Trophoblast cell (in vitro differentiated cells and primary cell): ENCODE results near the gene NEIL1.
"Not testable (repeated sequence)": the region's sequence is repeated elsewhere in the genome, so short reads cannot be mapped to it uniquely, and the experiment has no call there.

Source experiments
- DNase-seq, 2 donors: peaks; one replicate each; pipeline ENCODE4 v3.0.0-alpha.2; 2016
- H2AFZ ChIP-seq: 2 replicates; pipeline ENCODE4 v1.6.1; 2013; ENCODE audit warnings: low read length, moderate library complexity, mild to moderate bottlenecking; ENCODE audit not compliant: insufficient read depth, poor library complexity
- H2AK5ac ChIP-seq: 2 replicates; pipeline ENCODE4 v1.6.1; 2013; ENCODE audit warnings: mild to moderate bottlenecking, low read length
- H2BK120ac ChIP-seq: 2 replicates; pipeline ENCODE4 v1.6.1; 2013; ENCODE audit warnings: low read length, mild to moderate bottlenecking, moderate library complexity; ENCODE audit not compliant: insufficient read depth, poor library complexity
- H2BK12ac ChIP-seq: 2 replicates; pipeline ENCODE4 v1.6.1; 2013; ENCODE audit warnings: mild to moderate bottlenecking, low read length, moderate library complexity
- H2BK5ac ChIP-seq: 2 replicates; pipeline ENCODE4 v1.6.1; 2013; ENCODE audit warnings: low read length, low read depth, moderate library complexity, mild to moderate bottlenecking; ENCODE audit not compliant: poor library complexity
- H3K14ac ChIP-seq: 2 replicates; pipeline ENCODE4 v1.6.1; 2013; ENCODE audit warnings: mild to moderate bottlenecking, low read length
- H3K18ac ChIP-seq: 2 replicates; pipeline ENCODE4 v1.6.1; 2013; ENCODE audit warnings: mild to moderate bottlenecking, low read length
- H3K23ac ChIP-seq: 2 replicates; pipeline ENCODE4 v1.6.1; 2013; ENCODE audit warnings: low read length
- H3K27ac ChIP-seq: 2 replicates; pipeline ENCODE4 v1.5.1; 2013; ENCODE audit warnings: low read depth, mild to moderate bottlenecking, inconsistent platforms, low read length, moderate library complexity
- H3K27me3 ChIP-seq: 2 replicates; pipeline ENCODE4 v1.6.1; 2013; ENCODE audit warnings: inconsistent platforms, mild to moderate bottlenecking, low read length, moderate library complexity; ENCODE audit not compliant: insufficient read depth
- H3K36me3 ChIP-seq, 2 experiments: 1 replicate in 1 of 2; 2 replicates in 1 of 2; pipeline ENCODE4 v1.6.1; 2013; ENCODE audit warnings: low read length in 2 of 2, mild to moderate bottlenecking in 2 of 2, moderate library complexity in 1 of 2; ENCODE audit not compliant: insufficient read depth in 2 of 2, control insufficient read depth in 1 of 2
- H3K4ac ChIP-seq: 2 replicates; pipeline ENCODE4 v1.6.1; 2013; ENCODE audit warnings: low read depth, mild to moderate bottlenecking, low read length, moderate library complexity
- H3K4me1 ChIP-seq, 2 experiments: 1 replicate in 1 of 2; 2 replicates in 1 of 2; pipeline ENCODE4 v1.6.1; 2013; ENCODE audit warnings: low read length in 2 of 2, mild to moderate bottlenecking in 2 of 2, moderate library complexity in 1 of 2; ENCODE audit not compliant: insufficient read depth in 2 of 2, control insufficient read depth in 1 of 2
- H3K4me2 ChIP-seq: 2 replicates; pipeline ENCODE4 v1.6.1; 2013; ENCODE audit warnings: inconsistent platforms, mild to moderate bottlenecking, low read length, moderate library complexity
- H3K4me3 ChIP-seq: 2 replicates; pipeline ENCODE4 v1.5.1; 2013; ENCODE audit warnings: mild to moderate bottlenecking, low read depth, low read length, inconsistent platforms
- H3K79me1 ChIP-seq: one replicate; pipeline ENCODE4 v1.6.1; 2013; ENCODE audit warnings: low read length
- H3K79me2 ChIP-seq: 2 replicates; pipeline ENCODE4 v1.6.1; 2013; ENCODE audit warnings: low read length, mild to moderate bottlenecking; ENCODE audit not compliant: control insufficient read depth, insufficient read depth, poor library complexity
- H3K9ac ChIP-seq: 2 replicates; pipeline ENCODE4 v1.6.1; 2013; ENCODE audit warnings: mild to moderate bottlenecking, low read length
- H3K9me3 ChIP-seq: 2 replicates; pipeline ENCODE4 v1.6.1; 2013; ENCODE audit warnings: low read depth, mild to moderate bottlenecking, control low read depth, inconsistent platforms, low read length; ENCODE audit not compliant: insufficient read depth
- H4K12ac ChIP-seq: 2 replicates; pipeline ENCODE4 v1.6.1; 2013; ENCODE audit warnings: low read depth, mild to moderate bottlenecking, low read length, moderate library complexity
- H4K8ac ChIP-seq: 2 replicates; pipeline ENCODE4 v1.6.1; 2013; ENCODE audit warnings: low read depth, mild to moderate bottlenecking, low read length, moderate library complexity
- H4K91ac ChIP-seq: one replicate; pipeline ENCODE4 v1.6.1; 2013; ENCODE audit warnings: low read depth, mild to moderate bottlenecking, low read length, moderate library complexity
- WGBS: extraction: QIAGEN DNeasy Blood & Tissue Kit; methylation state at CpG from one replicate; pipeline ENCODE4 v1.1.7; 2013; ENCODE audit warnings: missing lambda C conversion rate; ENCODE audit not compliant: insufficient read length, insufficient coverage; ENCODE audit errors: extremely low coverage; 5-methylcytosine and 5-hydroxymethylcytosine counted together

NEIL1 gene

DNA sequence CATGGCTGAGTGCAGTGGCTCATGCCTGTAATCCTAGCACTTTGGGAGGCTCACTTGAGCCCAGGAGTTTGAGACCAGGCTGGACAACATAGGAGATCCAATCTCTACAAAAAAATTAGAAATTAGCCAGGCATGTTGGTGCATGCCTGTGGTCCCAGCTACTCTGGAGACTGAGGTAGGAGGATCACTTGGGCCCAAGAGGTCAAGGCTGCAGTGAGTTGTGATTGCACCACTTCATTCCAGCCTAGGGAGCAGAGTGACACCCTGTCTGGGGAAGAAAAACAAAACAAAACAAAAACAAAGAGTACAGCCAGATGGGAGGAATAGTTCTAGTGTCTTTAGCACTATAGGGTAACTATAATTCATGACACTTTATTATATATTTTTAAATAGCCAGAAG lies 37.1 kb upstream of the NEIL1 start:
- Histone ChIP-seq H4K12ac (no peak overlapping the region), H3K36me3 (no peaks in the 10 kb centered on the region), H3K4ac (no peak overlapping the region), H3K27ac (no peak overlapping the region), H3K4me2 (no peak overlapping the region), H2BK120ac (no peak overlapping the region), H3K9me3 (no peaks in the 10 kb centered on the region), H4K91ac (no peak overlapping the region), H2BK5ac (no peak overlapping the region), H3K18ac (no peak overlapping the region), H3K27me3 (no peaks in the 10 kb centered on the region), H2BK12ac (no peak overlapping the region), H2AK5ac (no peak overlapping the region), H3K23ac (no peak overlapping the region), H3K79me2 (no peaks in the 10 kb centered on the region), H3K9ac (no peak overlapping the region), H2AFZ (no peak overlapping the region), H3K4me1 (no peaks in the 10 kb centered on the region), H3K14ac (no peak overlapping the region), H3K4me3 (no peak overlapping the region), H4K8ac (no peak overlapping the region), H3K79me1 (no peaks in the 10 kb centered on the region)
- peak; percentile 13 to 43 for DNase-seq

GRCh38 chr15:75312548-75312947 lies 34.3 kb upstream of the NEIL1 start:
- not testable (repeated sequence) for H3K4me1 ChIP-seq, H4K91ac ChIP-seq, H3K9me3 ChIP-seq, H3K79me2 ChIP-seq, H3K9ac ChIP-seq, H2BK12ac ChIP-seq, H3K36me3 ChIP-seq, H2AK5ac ChIP-seq, H4K12ac ChIP-seq, H3K4me3 ChIP-seq, DNase-seq, H3K79me1 ChIP-seq, H3K23ac ChIP-seq, H3K14ac ChIP-seq, H3K4me2 ChIP-seq, H3K18ac ChIP-seq, H2BK120ac ChIP-seq, H4K8ac ChIP-seq, H2AFZ ChIP-seq, H3K27ac ChIP-seq, H3K27me3 ChIP-seq, H2BK5ac ChIP-seq, H3K4ac ChIP-seq
- WGBS: no CpG with 5 or more reads among the region's 1 CpG

DNA sequence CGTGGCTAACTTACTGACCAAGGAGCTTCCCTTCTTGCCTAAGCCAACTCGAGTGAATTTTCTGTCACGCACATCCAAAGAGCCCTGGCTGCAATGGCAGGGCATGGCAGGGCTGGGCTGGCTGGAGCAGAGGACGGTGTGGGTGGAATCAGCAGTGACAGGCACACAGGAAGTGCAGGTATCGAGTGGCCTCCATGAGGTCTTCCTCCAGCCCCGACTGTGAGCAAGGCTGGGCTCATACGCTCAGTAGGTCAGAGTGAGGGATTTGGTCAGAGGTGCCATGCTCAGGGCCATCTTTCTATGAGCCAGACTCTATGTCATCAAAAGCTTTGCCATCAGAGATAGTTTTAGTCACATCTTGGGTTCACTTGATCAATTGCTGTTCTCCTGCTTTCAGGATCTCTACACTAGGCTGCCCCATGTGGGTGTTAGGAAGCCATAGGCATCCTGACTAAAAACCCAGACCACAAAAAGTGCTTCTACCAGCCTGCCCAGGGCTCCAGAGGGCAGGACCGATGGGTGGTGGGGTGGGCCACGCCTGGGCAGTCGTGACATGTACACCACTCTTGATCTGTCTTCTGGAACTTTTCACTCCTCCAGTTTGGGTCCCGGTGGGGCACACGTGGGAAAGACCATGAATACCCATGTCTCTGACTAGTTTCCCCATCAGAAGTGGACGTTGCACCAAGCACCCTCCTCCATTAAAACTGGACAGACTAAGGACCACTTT lies 33.6 kb upstream of the NEIL1 start:
- Histone ChIP-seq H2BK5ac (no peak overlapping the region), H4K12ac (no peak overlapping the region), H3K36me3 (no peaks in the 10 kb centered on the region), H3K4ac (no peak overlapping the region), H4K8ac (no peak overlapping the region), H3K4me3 (no peak overlapping the region), H2AFZ (no peak overlapping the region), H3K9ac (no peak overlapping the region), H3K4me2 (no peak overlapping the region), H4K91ac (no peak overlapping the region), H3K79me1 (no peaks in the 10 kb centered on the region), H3K23ac (no peak overlapping the region), H3K79me2 (no peaks in the 10 kb centered on the region), H3K14ac (no peak overlapping the region), H2BK12ac (no peak overlapping the region), H3K27ac (no peak overlapping the region), H2BK120ac (no peak overlapping the region), H3K9me3 (no peaks in the 10 kb centered on the region), H3K27me3 (no peaks in the 10 kb centered on the region), H2AK5ac (no peak overlapping the region), H3K18ac (no peak overlapping the region), H3K4me1 (no peaks in the 10 kb centered on the region)
- no CpG with 5 or more reads among the region's 13 CpGs for WGBS
- DNase-seq: no peak

DNA sequence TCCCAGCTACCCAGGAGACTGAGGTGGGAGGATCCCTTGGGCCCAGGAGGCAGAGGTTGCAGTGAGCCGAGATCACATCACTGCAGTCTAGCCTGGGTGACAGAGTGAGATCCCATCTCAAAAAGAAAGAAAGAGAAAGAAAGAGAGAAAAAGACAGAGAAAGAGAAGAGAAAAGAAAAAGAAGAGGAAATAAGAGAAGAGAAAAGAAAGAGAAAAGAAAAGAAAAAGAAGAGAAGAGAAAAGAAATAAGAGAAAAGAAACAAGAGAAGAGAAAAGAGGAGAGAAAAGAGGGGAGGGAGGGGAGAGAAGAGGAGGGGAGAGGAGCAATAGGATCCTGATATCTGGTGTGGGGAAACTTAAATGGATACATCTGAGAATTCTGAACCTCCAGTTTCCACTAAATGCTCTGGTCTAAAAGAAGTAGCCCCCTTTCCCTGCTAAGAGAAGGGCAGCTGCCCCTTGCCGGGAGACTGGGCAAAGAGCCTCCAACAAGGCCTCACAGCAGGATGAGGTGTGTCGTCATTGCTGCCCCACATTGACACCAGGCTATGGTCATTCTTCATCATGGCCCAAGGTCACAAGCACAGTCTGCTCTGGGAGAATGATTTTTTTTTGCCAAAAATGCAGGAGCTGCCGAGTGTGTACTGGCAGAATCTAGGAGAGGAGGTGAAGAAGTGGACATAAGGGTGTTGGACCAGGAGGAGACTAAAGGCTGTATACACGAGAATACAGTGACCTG lies 32.1 kb upstream of the NEIL1 start:
- no peaks in the 10 kb centered on the region for H3K79me2 ChIP-seq
- DNase-seq: no peak
- no peaks in the 10 kb centered on the region for H3K36me3 ChIP-seq
- no peaks in the 10 kb centered on the region for H3K79me1 ChIP-seq
- no peak overlapping the region for H3K9ac ChIP-seq
- no peak overlapping the region for H4K12ac ChIP-seq
- no peak overlapping the region for H2BK120ac ChIP-seq
- no peak overlapping the region for H2BK12ac ChIP-seq
- no peak overlapping the region for H2BK5ac ChIP-seq
- no peaks in the 10 kb centered on the region for H3K27me3 ChIP-seq
- no peak overlapping the region for H3K14ac ChIP-seq
- H3K23ac ChIP-seq: no peak overlapping the region
- no peak overlapping the region for H4K91ac ChIP-seq
- H3K27ac ChIP-seq: no peak overlapping the region
- no peaks in the 10 kb centered on the region for H3K9me3 ChIP-seq
- H3K4me2 ChIP-seq: no peak overlapping the region
- no peak overlapping the region for H3K4me3 ChIP-seq
- no peak overlapping the region for H3K18ac ChIP-seq
- no peak overlapping the region for H2AFZ ChIP-seq
- H2AK5ac ChIP-seq: no peak overlapping the region
- H4K8ac ChIP-seq: no peak overlapping the region
- H3K4me1 ChIP-seq: no peaks in the 10 kb centered on the region
- no CpG with 5 or more reads among the region's 5 CpGs for WGBS
- no peak overlapping the region for H3K4ac ChIP-seq
